ENCODE results near the gene DSTYK. TPM values are rescaled to one million over a fixed set of nuclear protein-coding genes. Genes with fewer than 3 reads are reported as not detected.

The DSTYK gene
- total RNA-seq, 1 donor from 2014 or later, result 9.6 TPM

DNA sequence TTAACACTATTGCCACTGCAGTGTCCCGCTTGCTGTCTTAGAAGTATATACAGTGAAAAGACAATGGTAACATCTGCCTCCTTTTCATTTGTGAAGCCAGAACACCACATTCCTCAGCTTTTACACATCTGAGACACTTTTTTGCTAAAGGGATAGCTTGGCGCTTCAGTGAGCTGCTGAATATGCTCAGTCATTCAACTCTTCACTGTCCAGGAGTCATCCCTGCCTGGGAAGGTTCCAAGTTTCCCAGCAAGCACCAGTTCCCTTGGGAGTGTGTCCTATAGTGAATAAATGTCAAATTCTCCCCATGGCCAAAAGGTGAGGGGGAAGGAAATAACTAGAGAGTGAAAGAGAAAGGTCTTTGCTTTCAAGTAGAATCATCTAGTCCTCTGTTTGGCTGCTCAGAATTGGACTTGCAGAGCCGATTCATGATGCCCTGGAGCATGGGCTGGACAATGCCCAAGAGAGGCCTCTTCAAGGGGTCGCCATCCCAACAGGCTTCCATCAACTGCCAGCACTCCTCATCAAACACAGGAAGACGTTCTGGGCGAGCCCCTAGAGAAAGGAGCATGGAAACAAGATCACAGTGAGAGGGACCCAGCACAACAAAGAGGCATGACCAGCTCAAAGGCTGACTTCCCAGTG is 64.2 kb downstream of the DSTYK start:
- ChIA-PET POLR2A (no interaction called here), CTCF (interaction anchor here (1.2 kb wide), 1 partner anchor 340 kb away, joined by 3 read pairs; no protein-coding TSS in a partner anchor)
- no peaks in the 10 kb centered on the region for H3K9me3 Mint-ChIP-seq
- peaks cover 42% of the 10 kb centered on the region for H3K36me3 Mint-ChIP-seq (ENCODE audit: low read depth)
- DNase-seq (no peak), ATAC-seq (ENCODE audit: low read depth) (no peak)
- no peaks in the 10 kb centered on the region for H3K4me1 Mint-ChIP-seq
- TF ChIP-seq CTCF (IDR thresholded peaks at IDR 0.05), result no peak
- H3K27ac Mint-ChIP-seq, result no peak overlapping the region
- H3K4me3 Mint-ChIP-seq, result no peak overlapping the region
- H3K27me3 Mint-ChIP-seq, result no peaks in the 10 kb centered on the region
- intact Hi-C loops (cut with micrococcal nuclease), result no loop called here

DNA sequence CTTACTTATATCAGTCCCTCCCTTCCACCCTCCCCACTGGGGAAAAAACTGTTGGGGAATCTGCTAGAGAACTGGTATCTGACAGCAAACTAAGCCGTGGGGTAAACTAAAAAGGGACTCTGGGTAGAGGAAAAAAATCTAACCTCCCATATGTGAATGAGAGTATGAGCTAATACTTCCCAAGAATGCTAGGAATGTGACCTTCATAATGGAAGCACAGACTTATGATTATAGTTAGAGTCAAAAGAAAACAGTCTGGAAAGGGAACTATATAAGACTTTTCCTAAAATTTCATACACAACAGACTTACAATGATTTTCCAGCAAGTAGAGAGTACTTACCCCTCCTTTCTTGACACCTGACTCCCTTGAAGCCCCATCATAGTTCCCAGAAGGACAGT is 66.8 kb downstream of the DSTYK start:
- H3K27ac Mint-ChIP-seq, result no peak overlapping the region
- ATAC-seq (ENCODE audit: low read depth) (no peak), DNase-seq (no peak)
- intact Hi-C loops (cut with micrococcal nuclease), result loop anchor here (5.0 kb wide), 1 partner anchor 37 kb away; no protein-coding TSS in a partner anchor
- no peak overlapping the region for H3K4me3 Mint-ChIP-seq
- peaks cover 33% of the 10 kb centered on the region for H3K36me3 Mint-ChIP-seq (ENCODE audit: low read depth)
- H3K9me3 Mint-ChIP-seq, result no peaks in the 10 kb centered on the region
- no peaks in the 10 kb centered on the region for H3K27me3 Mint-ChIP-seq
- no peak for TF ChIP-seq CTCF (IDR thresholded peaks at IDR 0.05)
- peaks cover 10% of the 10 kb centered on the region for H3K4me1 Mint-ChIP-seq
- CTCF ChIA-PET, result interaction anchor here (2.7 kb wide), 1 partner anchor 111 kb away, joined by 10 read pairs; no protein-coding TSS in a partner anchor
- POLR2A ChIA-PET, result no interaction called here

- no peak for TF ChIP-seq CTCF (IDR thresholded peaks at IDR 0.05)
- ChIA-PET POLR2A (no interaction called here), CTCF (interaction anchor here (0.5 to 4.2 kb wide), 4 partner anchors 22 to 445 kb away, joined by 3 to 36 read pairs (median 6); partner anchors contain the start of gene RBBP5)
- H3K27me3 Mint-ChIP-seq, result no peaks in the 10 kb centered on the region
- intact Hi-C loops (cut with micrococcal nuclease), result loop anchor here (5.0 kb wide), 1 partner anchor 37 kb away; no protein-coding TSS in a partner anchor
- no peak overlapping the region for H3K27ac Mint-ChIP-seq
- DNase-seq, result no peak
- no peak for ATAC-seq (ENCODE audit: low read depth)
- H3K36me3 Mint-ChIP-seq (ENCODE audit: low read depth), result peaks cover 28% of the 10 kb centered on the region
- peaks cover 11% of the 10 kb centered on the region for H3K4me1 Mint-ChIP-seq
- H3K9me3 Mint-ChIP-seq, result no peaks in the 10 kb centered on the region
- H3K4me3 Mint-ChIP-seq, result no peak overlapping the region
These were observed 67.3 kb downstream of the DSTYK start for GRCh38 chr1:205144046-205144720.

- POLR2A ChIA-PET, result interaction anchor here (1.5 kb wide), 1 partner anchor 20 kb away, joined by 11 read pairs; the partner anchor contains the start of gene RBBP5
- Mint-ChIP-seq H3K4me1 (peaks cover 27% of the 10 kb centered on the region), H3K4me3 (no peak overlapping the region), H3K27me3 (no peaks in the 10 kb centered on the region), H3K27ac (peak overlapping the region; percentile 57), H3K36me3 (ENCODE audit: low read depth) (peaks cover 13% of the 10 kb centered on the region), H3K9me3 (no peaks in the 10 kb centered on the region)
- ATAC-seq (ENCODE audit: low read depth) (no peak), DNase-seq (no peak)
- CTCF ChIA-PET, result interaction anchor here (1.0 to 4.2 kb wide), 15 partner anchors 10 to 170 kb away, joined by 3 to 36 read pairs (median 5); partner anchors contain the start of gene RBBP5
- TF ChIP-seq CTCF (IDR thresholded peaks at IDR 0.05), result no peak
- intact Hi-C loops (cut with micrococcal nuclease), result loop anchor here (5.0 kb wide), 1 partner anchor 35 kb away; no protein-coding TSS in a partner anchor
These were observed 69.4 kb downstream of the DSTYK start for GRCh38 chr1:205142102-205142469.
